GM12873 (cell line): Measurements from ENCODE around the gene KPNA3.

ENCODE experiments used
- TF ChIP-seq, protein P1 (sequence below): IDR thresholded peaks from 2 replicates; pipeline ENCODE4 v1.5.1; 2012; ENCODE audit warnings: low read depth, mild to moderate bottlenecking, moderate library complexity, low read length, control low read depth; ENCODE audit not compliant: insufficient read depth; ENCODE audit errors: missing control alignments

KPNA3 gene

DNA sequence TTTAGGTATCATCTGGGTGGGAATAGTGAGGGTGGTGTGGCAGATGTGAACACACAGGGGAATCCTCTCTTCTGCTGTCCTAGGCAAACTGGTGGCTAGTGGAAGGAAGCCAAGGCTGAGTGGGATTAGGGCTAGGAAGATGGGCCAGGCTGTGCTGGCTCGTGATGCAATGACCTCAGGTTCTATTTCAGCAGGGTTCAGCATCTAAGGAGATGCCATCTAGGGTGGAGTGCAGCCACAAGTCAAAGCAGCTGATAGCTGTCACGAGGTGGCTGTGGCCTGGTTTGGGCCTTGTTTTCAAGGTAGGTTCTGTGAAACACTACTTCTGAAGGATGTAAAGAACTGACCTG, 142.5 kb downstream of the KPNA3 start:
- TF ChIP-seq, protein P1, sequence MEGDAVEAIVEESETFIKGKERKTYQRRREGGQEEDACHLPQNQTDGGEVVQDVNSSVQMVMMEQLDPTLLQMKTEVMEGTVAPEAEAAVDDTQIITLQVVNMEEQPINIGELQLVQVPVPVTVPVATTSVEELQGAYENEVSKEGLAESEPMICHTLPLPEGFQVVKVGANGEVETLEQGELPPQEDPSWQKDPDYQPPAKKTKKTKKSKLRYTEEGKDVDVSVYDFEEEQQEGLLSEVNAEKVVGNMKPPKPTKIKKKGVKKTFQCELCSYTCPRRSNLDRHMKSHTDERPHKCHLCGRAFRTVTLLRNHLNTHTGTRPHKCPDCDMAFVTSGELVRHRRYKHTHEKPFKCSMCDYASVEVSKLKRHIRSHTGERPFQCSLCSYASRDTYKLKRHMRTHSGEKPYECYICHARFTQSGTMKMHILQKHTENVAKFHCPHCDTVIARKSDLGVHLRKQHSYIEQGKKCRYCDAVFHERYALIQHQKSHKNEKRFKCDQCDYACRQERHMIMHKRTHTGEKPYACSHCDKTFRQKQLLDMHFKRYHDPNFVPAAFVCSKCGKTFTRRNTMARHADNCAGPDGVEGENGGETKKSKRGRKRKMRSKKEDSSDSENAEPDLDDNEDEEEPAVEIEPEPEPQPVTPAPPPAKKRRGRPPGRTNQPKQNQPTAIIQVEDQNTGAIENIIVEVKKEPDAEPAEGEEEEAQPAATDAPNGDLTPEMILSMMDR, result no peak
